Activated CD4-positive, alpha-beta T cell treated with anti-CD3 and anti-CD28 coated beads, Interleukin-2, amount 10 ng/mL, durations not matched to agents 7 days and 5 days (primary cell): ENCODE measurements around the gene SAPCD2. TPM values are rescaled to one million over a fixed set of nuclear protein-coding genes. Genes with fewer than 3 reads are reported as not detected.

Source experiments
- CTCF ChIA-PET: fragments of 350-600 bp; sonication (Branson Sonifier 250); formaldehyde crosslinking; loops from one replicate; lab custom pipeline; 2021; ENCODE audit warnings: antibody characterized with exemption; lab: Charles Lee
- POLR2A ChIA-PET: fragments of 350-600 bp; sonication (Branson Sonifier 250); formaldehyde crosslinking; loops from one replicate; lab custom pipeline; 2021; ENCODE audit warnings: antibody characterized with exemption; lab: Charles Lee
- DNase-seq: peaks from one replicate; pipeline ENCODE4 v3.0.0-alpha.2; 2020
- H3K27ac Mint-ChIP-seq: one replicate; pipeline ENCODE4 v1.8.0; 2021; ENCODE audit warnings: mild to moderate bottlenecking, moderate library complexity, mixed read lengths
- H3K27me3 Mint-ChIP-seq: one replicate; pipeline ENCODE4 v1.8.0; 2021; ENCODE audit warnings: mixed read lengths
- H3K36me3 Mint-ChIP-seq: one replicate; pipeline ENCODE4 v1.8.0; 2021; ENCODE audit warnings: low read depth, mixed read lengths
- H3K4me1 Mint-ChIP-seq: one replicate; pipeline ENCODE4 v1.8.0; 2021; ENCODE audit warnings: mixed read lengths
- H3K4me3 Mint-ChIP-seq: one replicate; pipeline ENCODE4 v1.8.0; 2021; ENCODE audit warnings: mild to moderate bottlenecking, moderate library complexity, mixed read lengths
- H3K9me3 Mint-ChIP-seq: one replicate; pipeline ENCODE4 v1.8.0; 2021; ENCODE audit warnings: mixed read lengths
- total RNA-seq, 2 experiments: library from RNA; stranded (reverse); gene quantifications; one replicate each; pipeline ENCODE4 v1.2.3, GENCODE V29; 2021

Gene SAPCD2
- total RNA-seq, 2 experiments from 2014 or later = 33.8 to 40.6 TPM

- Mint-ChIP-seq H3K4me1 (peaks cover 16% of the 10 kb centered on the region), H3K27me3 (no peaks in the 10 kb centered on the region), H3K27ac (no peak overlapping the region), H3K36me3 (peaks cover 3% of the 10 kb centered on the region), H3K4me3 (no peak overlapping the region), H3K9me3 (no peaks in the 10 kb centered on the region)
- POLR2A ChIA-PET = no interaction called here
- DNase-seq = peak; percentile 75
- CTCF ChIA-PET = interaction anchor here (0.7 to 8.6 kb wide), 7 partner anchors 7 to 180 kb away, joined by 3 to 59 read pairs (median 4); partner anchors contain the start of genes ABCA2, AJM1, CLIC3 and FUT7
Measured at GRCh38 chr9:137021979-137022661, 48.2 kb downstream of the SAPCD2 start.

- H3K9me3 Mint-ChIP-seq = no peaks in the 10 kb centered on the region
- no peak overlapping the region for H3K4me3 Mint-ChIP-seq
- POLR2A ChIA-PET = no interaction called here
- H3K27me3 Mint-ChIP-seq = no peaks in the 10 kb centered on the region
- H3K4me1 Mint-ChIP-seq = peaks cover 13% of the 10 kb centered on the region
- H3K27ac Mint-ChIP-seq = no peak overlapping the region
- no peak for DNase-seq
- CTCF ChIA-PET = interaction anchor here (0.6 to 8.6 kb wide), 7 partner anchors 8 to 179 kb away, joined by 3 to 59 read pairs (median 4); partner anchors contain the start of genes ABCA2, AJM1, CLIC3 and FUT7
- peaks cover 6% of the 10 kb centered on the region for H3K36me3 Mint-ChIP-seq
Measured at GRCh38 chr9:137021568-137021978, 48.8 kb downstream of the SAPCD2 start.

GRCh38 chr9:137020771-137021567 lies 49.4 kb downstream of the SAPCD2 start:
- CTCF ChIA-PET = interaction anchor here (0.6 to 8.6 kb wide), 7 partner anchors 8 to 178 kb away, joined by 3 to 59 read pairs (median 4); partner anchors contain the start of genes ABCA2, AJM1, CLIC3 and FUT7
- POLR2A ChIA-PET = no interaction called here
- Mint-ChIP-seq H3K27me3 (no peaks in the 10 kb centered on the region), H3K4me1 (peaks cover 11% of the 10 kb centered on the region), H3K36me3 (peaks cover 6% of the 10 kb centered on the region), H3K9me3 (no peaks in the 10 kb centered on the region), H3K4me3 (no peak overlapping the region), H3K27ac (no peak overlapping the region)
- DNase-seq = no peak

GRCh38 chr9:137019891-137020683 lies 50.3 kb downstream of the SAPCD2 start:
- CTCF ChIA-PET = interaction anchor here (0.7 to 8.6 kb wide), 6 partner anchors 9 to 293 kb away, joined by 3 to 59 read pairs (median 5); partner anchors contain the start of genes ABCA2, FUT7 and NPDC1
- peaks cover 6% of the 10 kb centered on the region for H3K36me3 Mint-ChIP-seq
- no peaks in the 10 kb centered on the region for H3K27me3 Mint-ChIP-seq

GRCh38 chr9:137018761-137019559 lies 51.4 kb downstream of the SAPCD2 start:
- H3K4me1 Mint-ChIP-seq = peaks cover 7% of the 10 kb centered on the region
- CTCF ChIA-PET = interaction anchor here (0.7 to 8.6 kb wide), 4 partner anchors 10 to 292 kb away, joined by 3 to 59 read pairs (median 5); partner anchors contain the start of genes ABCA2 and FUT7
- no peak for DNase-seq
- H3K27ac Mint-ChIP-seq = no peak overlapping the region
- no peaks in the 10 kb centered on the region for H3K9me3 Mint-ChIP-seq
- POLR2A ChIA-PET = no interaction called here
- H3K4me3 Mint-ChIP-seq = no peak overlapping the region
- H3K27me3 Mint-ChIP-seq = no peaks in the 10 kb centered on the region
- peaks cover 6% of the 10 kb centered on the region for H3K36me3 Mint-ChIP-seq

More at GRCh38 chr9:137019891-137020683, 50.3 kb downstream of the SAPCD2 start:
- POLR2A ChIA-PET = no interaction called here
- no peak for DNase-seq
- H3K27ac Mint-ChIP-seq = no peak overlapping the region
- peaks cover 11% of the 10 kb centered on the region for H3K4me1 Mint-ChIP-seq
- H3K9me3 Mint-ChIP-seq = no peaks in the 10 kb centered on the region
- no peak overlapping the region for H3K4me3 Mint-ChIP-seq

- Mint-ChIP-seq H3K27me3 (no peaks in the 10 kb centered on the region), H3K4me3 (no peak overlapping the region), H3K9me3 (no peaks in the 10 kb centered on the region), H3K27ac (no peak overlapping the region), H3K4me1 (peaks cover 3% of the 10 kb centered on the region), H3K36me3 (peaks cover 6% of the 10 kb centered on the region)
- DNase-seq = no peak
- CTCF ChIA-PET = interaction anchor here (2.1 to 8.6 kb wide), 2 partner anchors 11 to 18 kb away, joined by 6 to 59 read pairs; partner anchors contain the start of genes ABCA2 and FUT7
- POLR2A ChIA-PET = no interaction called here
Measured at GRCh38 chr9:137017791-137018497, 52.4 kb downstream of the SAPCD2 start.

GRCh38 chr9:137017071-137017470 lies 53.3 kb downstream of the SAPCD2 start:
- Mint-ChIP-seq H3K4me1 (peaks cover 1% of the 10 kb centered on the region), H3K27ac (no peak overlapping the region), H3K36me3 (peaks cover 4% of the 10 kb centered on the region), H3K27me3 (no peaks in the 10 kb centered on the region), H3K4me3 (no peak overlapping the region), H3K9me3 (no peaks in the 10 kb centered on the region)
- POLR2A ChIA-PET = no interaction called here
- CTCF ChIA-PET = interaction anchor here (8.6 kb wide), 1 partner anchor 12 kb away, joined by 59 read pairs; the partner anchor contains the start of genes ABCA2 and FUT7
- no peak for DNase-seq

GRCh38 chr9:137016436-137016835 lies 53.9 kb downstream of the SAPCD2 start:
- no peak for DNase-seq
- no peak overlapping the region for H3K27ac Mint-ChIP-seq
- peaks cover 7% of the 10 kb centered on the region for H3K36me3 Mint-ChIP-seq
- no peaks in the 10 kb centered on the region for H3K4me1 Mint-ChIP-seq
- no peak overlapping the region for H3K4me3 Mint-ChIP-seq
- no peaks in the 10 kb centered on the region for H3K9me3 Mint-ChIP-seq
- CTCF ChIA-PET = interaction anchor here (2.0 to 8.6 kb wide), 2 partner anchors 13 to 19 kb away, joined by 6 to 59 read pairs; partner anchors contain the start of genes ABCA2 and FUT7
- POLR2A ChIA-PET = no interaction called here
- H3K27me3 Mint-ChIP-seq = no peaks in the 10 kb centered on the region

GRCh38 chr9:137015976-137016375 lies 54.4 kb downstream of the SAPCD2 start:
- Mint-ChIP-seq H3K4me1 (no peaks in the 10 kb centered on the region), H3K36me3 (peaks cover 9% of the 10 kb centered on the region), H3K27me3 (no peaks in the 10 kb centered on the region), H3K4me3 (no peak overlapping the region), H3K9me3 (no peaks in the 10 kb centered on the region), H3K27ac (no peak overlapping the region)
- DNase-seq = no peak
- CTCF ChIA-PET = interaction anchor here (2.0 to 8.6 kb wide), 2 partner anchors 13 to 19 kb away, joined by 6 to 59 read pairs; partner anchors contain the start of genes ABCA2 and FUT7
- POLR2A ChIA-PET = no interaction called here

GRCh38 chr9:137015540-137015930 lies 54.8 kb downstream of the SAPCD2 start:
- no peak overlapping the region for H3K27ac Mint-ChIP-seq
- peaks cover 9% of the 10 kb centered on the region for H3K36me3 Mint-ChIP-seq
- no peak for DNase-seq
- H3K4me3 Mint-ChIP-seq = no peak overlapping the region
- no peaks in the 10 kb centered on the region for H3K4me1 Mint-ChIP-seq
- ChIA-PET POLR2A (no interaction called here), CTCF (interaction anchor here (2.0 to 8.6 kb wide), 2 partner anchors 14 to 20 kb away, joined by 6 to 59 read pairs; partner anchors contain the start of genes ABCA2 and FUT7)
- H3K27me3 Mint-ChIP-seq = no peaks in the 10 kb centered on the region
- no peaks in the 10 kb centered on the region for H3K9me3 Mint-ChIP-seq
